Stromal cell of bone marrow (primary cell): Measurements from ENCODE around the gene ADCY1.
"Not testable (repeated sequence)": the region's sequence is repeated elsewhere in the genome, so short reads cannot be mapped to it uniquely, and the experiment has no call there.

Experiments used
- DNase-seq: peaks from one replicate; pipeline ENCODE4 v3.0.0-alpha.2; 2012; ENCODE audit warnings: low read depth

ADCY1 gene

GRCh38 chr7:45759464-45759863 lies 185.3 kb downstream of the ADCY1 start:
- DNase-seq: not testable (repeated sequence)

DNA sequence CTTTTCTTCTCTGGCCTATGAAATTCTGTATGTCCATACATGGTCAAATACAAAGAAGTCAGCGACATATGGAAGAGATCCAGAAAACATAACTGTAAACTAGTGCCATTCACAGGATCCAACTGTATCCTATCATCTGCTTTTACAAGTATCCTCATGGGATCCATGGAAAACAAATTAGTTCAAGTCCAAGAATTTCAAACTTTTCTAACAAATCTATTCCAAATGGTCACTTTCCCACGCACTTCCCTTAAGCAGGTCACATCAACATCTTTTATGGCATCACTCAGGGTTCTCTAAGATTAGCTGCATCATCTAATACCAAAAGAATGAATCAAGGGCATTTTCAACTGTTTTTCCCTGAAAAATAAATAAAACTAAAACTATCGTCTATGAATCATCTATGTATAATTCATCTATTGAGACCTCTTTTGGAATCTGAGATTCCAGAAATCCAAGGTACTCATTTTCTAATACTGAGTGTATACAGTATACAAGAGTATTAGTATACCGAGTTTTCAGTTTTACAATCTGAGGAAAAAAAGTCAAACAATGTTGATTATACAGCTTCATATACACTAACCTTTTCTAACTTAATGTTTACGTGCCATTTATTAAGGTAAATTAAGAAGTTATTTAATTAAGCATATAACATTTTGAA lies 187.5 kb downstream of the ADCY1 start:
- peak; percentile 86 for DNase-seq

DNA sequence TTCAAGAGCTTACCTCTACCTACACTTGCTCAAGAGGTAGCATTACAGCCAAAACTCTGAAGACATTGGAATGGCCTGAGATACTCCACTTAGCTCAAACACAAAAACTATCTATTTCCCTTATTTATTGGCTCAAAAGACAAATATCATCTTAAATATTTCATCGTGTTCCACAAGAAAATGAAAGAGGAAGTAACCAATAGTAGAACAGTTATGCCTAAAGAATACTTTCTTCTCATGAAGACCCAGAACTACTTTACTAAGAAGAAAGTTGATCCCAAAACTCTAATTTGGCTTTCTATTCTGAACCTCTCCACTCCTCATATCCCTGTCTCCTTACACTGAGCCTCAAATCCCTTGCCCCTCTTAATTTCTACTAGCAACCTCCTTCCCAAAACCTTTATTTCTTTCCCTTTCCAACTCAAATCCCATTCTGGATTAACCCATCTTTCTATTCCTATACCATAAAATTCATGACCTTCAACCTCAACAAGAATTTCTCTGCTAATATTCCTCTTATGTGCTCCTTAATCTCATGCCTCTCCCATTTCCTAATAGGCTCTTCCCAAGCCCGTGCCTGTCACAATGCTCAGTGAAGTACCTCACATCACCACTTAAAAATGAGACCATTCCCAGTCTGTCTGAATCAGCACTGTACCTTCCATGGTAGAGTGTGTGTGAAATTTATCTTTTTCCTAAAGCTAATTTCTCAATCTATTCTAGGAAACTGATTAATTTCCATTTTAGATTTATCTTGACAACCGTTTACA lies 188.2 kb downstream of the ADCY1 start:
- not testable (repeated sequence) for DNase-seq

GRCh38 chr7:45768516-45769394 lies 194.6 kb downstream of the ADCY1 start:
- DNase-seq: peak; percentile 96

DNA sequence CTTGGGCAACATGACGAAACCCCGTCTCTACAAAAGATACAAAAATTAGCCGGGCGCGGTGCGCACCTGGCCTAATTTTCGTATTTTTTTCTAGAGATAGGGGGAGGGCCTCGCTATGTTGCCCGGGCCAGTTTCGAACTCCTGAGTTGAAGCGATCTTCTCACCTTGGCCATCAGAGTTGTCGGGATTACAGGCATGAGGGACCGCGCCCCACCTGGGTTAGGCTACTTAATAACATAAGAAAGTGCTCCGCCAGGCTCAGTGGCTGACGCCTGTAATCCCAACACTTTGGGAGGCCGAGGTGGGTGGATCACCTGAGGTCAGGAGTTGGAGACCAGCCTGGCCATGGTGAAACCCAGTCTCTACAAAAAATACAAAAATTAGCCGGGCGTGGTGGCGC lies 195.5 kb downstream of the ADCY1 start:
- DNase-seq: not testable (repeated sequence)
